Right atrium auricular region (tissue), 2 donors: ENCODE measurements around the gene AP3D1. TPM values are rescaled to one million over a fixed set of nuclear protein-coding genes. Genes with fewer than 3 reads are reported as not detected.

Source experiments
- DNase-seq: peaks from one replicate; pipeline ENCODE4 v3.0.0-alpha.2; 2019; ENCODE audit warnings: low spot score
- H3K27ac ChIP-seq, 2 donors: fragments of 200-600 bp; sonication (generic); 1 replicate in 1 of 2; 2 replicates in 1 of 2; pipeline ENCODE4 v1.5.1; 2016 to 2019
- H3K27me3 ChIP-seq, 2 donors: fragments of 200-600 bp; sonication (generic); one replicate each; pipeline versions ENCODE4 v1.5.1 to v1.6.0; 2017 to 2019
- H3K36me3 ChIP-seq: fragments of 200-600 bp; sonication (generic); one replicate; pipeline ENCODE4 v1.5.1; 2016
- H3K4me1 ChIP-seq, 2 donors: fragments of 200-600 bp; sonication (generic); one replicate each; pipeline versions ENCODE4 v1.5.1 to v1.6.0; 2017 to 2019
- H3K4me3 ChIP-seq, 2 donors: fragments of 200-600 bp; sonication (generic); 1 replicate in 1 of 2; 2 replicates in 1 of 2; pipeline ENCODE4 v1.5.1; 2017 to 2019; ENCODE audit warnings: mild to moderate bottlenecking in 1 of 2, moderate library complexity in 1 of 2
- H3K9me3 ChIP-seq, 2 donors: fragments of 200-600 bp; sonication (generic); one replicate each; pipeline ENCODE4 v1.5.1; 2019
- CTCF ChIP-seq, 2 donors: fragments of 200-600 bp; sonication (generic); IDR thresholded peaks; one replicate each; pipeline ENCODE4 v1.5.1; 2019; ENCODE audit warnings: antibody characterized with exemption in 2 of 2
- total RNA-seq, 2 donors: library from RNA; depleted of rRNA; stranded (reverse); fragments of >200 nt; gene quantifications; one replicate each; pipeline ENCODE4 v1.1.0, GENCODE V29; 2016

AP3D1 gene
- total RNA-seq, 2 donors from 2014 or later = 82.7 to 95.8 TPM

- Histone ChIP-seq H3K27me3 (no peaks in the 10 kb centered on the region), H3K9me3 (no peaks in the 10 kb centered on the region), H3K4me1 (peaks cover 0 to 64% of the 10 kb centered on the region in 2 donors), H3K36me3 (no peaks in the 10 kb centered on the region), H3K27ac (peak overlapping the region; percentile 99), H3K4me3 (peak overlapping the region; percentile 56 to 64)
- DNase-seq = peak; percentile 100
- TF ChIP-seq CTCF (IDR thresholded peaks at IDR 0.05) = peak in 1 of 2 donors; percentile 19
Observed at GRCh38 chr19:2061495-2062388, 89.6 kb downstream of the AP3D1 start.

- H3K9me3 ChIP-seq = no peaks in the 10 kb centered on the region
- H3K27me3 ChIP-seq = no peaks in the 10 kb centered on the region
- TF ChIP-seq CTCF (IDR thresholded peaks at IDR 0.05) = no peak
- H3K36me3 ChIP-seq = no peaks in the 10 kb centered on the region
- peak overlapping the region; percentile 56 to 64 for H3K4me3 ChIP-seq
- peaks cover 0 to 70% of the 10 kb centered on the region in 2 donors for H3K4me1 ChIP-seq
- peak overlapping the region; percentile 99 for H3K27ac ChIP-seq
- DNase-seq = peak; percentile 75
Observed at GRCh38 chr19:2060884-2061494, 90.4 kb downstream of the AP3D1 start.

- Histone ChIP-seq H3K27me3 (no peaks in the 10 kb centered on the region), H3K4me1 (peaks cover 0 to 80% of the 10 kb centered on the region in 2 donors), H3K27ac (peak overlapping the region; percentile 99), H3K4me3 (peak overlapping the region in 1 of 2 donors; percentile 64), H3K9me3 (no peaks in the 10 kb centered on the region), H3K36me3 (no peaks in the 10 kb centered on the region)
- DNase-seq = peak; percentile 88
- no peak for TF ChIP-seq CTCF (IDR thresholded peaks at IDR 0.05)
Observed at GRCh38 chr19:2059422-2060201, 91.8 kb downstream of the AP3D1 start.

- TF ChIP-seq CTCF (IDR thresholded peaks at IDR 0.05) = no peak
- Histone ChIP-seq H3K36me3 (no peaks in the 10 kb centered on the region), H3K4me1 (peaks cover 0 to 81% of the 10 kb centered on the region in 2 donors), H3K9me3 (no peaks in the 10 kb centered on the region), H3K27ac (peak overlapping the region; percentile 99), H3K4me3 (no peak overlapping the region), H3K27me3 (no peaks in the 10 kb centered on the region)
- DNase-seq = no peak
Observed at GRCh38 chr19:2058570-2059421, 92.6 kb downstream of the AP3D1 start.
